IMR-90 (cell line): ENCODE results near the gene SNED1. TPM values are rescaled to one million over a fixed set of nuclear protein-coding genes. Genes with fewer than 3 reads are reported as not detected.

ENCODE experiments used
- ATAC-seq: fragments of 200-7000 bp; cut with Tn5 transposase; 2 replicates; pipeline ENCODE4 v1.9.1; 2020; ENCODE audit warnings: low read depth, mild to moderate bottlenecking, moderate library complexity
- BruUV-seq: library from RNA; stranded (reverse); fragments of 400-500 nt; replicated peaks from 2 replicates; lab custom pipeline; 2021; lab: Mats Ljungman, UMichigan
- CTCF ChIA-PET: fragments of 300-600 bp; formaldehyde crosslinking; extraction: SDS; loops from one replicate; lab custom pipeline; 2021; ENCODE audit warnings: antibody characterized with exemption; lab: Yijun Ruan, JAX
- POLR2A ChIA-PET: fragments of 300-600 bp; sonication (Branson Sonifier 250); formaldehyde crosslinking; loops from one replicate; lab custom pipeline; 2022; ENCODE audit warnings: antibody characterized with exemption; ENCODE audit not compliant: unreplicated experiment; lab: Charles Lee
- DNase-seq: peaks from one replicate; pipeline ENCODE4 v3.0.0; 2013
- H2AFZ ChIP-seq: replicated peaks from 2 replicates; pipeline ENCODE3; 2013; ENCODE audit warnings: low read length, mild to moderate bottlenecking; ENCODE audit not compliant: poor library complexity
- H2AK5ac ChIP-seq: 2 replicates; pipeline ENCODE4 v1.6.1; 2013; ENCODE audit warnings: low read depth, low read length, inconsistent platforms
- H2AK9ac ChIP-seq: replicated peaks from 2 replicates; pipeline ENCODE3; 2013; ENCODE audit warnings: mild to moderate bottlenecking, low read depth, low read length, moderate library complexity; ENCODE audit not compliant: poor library complexity
- H2BK120ac ChIP-seq: 2 replicates; pipeline ENCODE4 v1.6.1; 2013; ENCODE audit warnings: low read depth, low read length, inconsistent platforms
- H2BK15ac ChIP-seq: 3 replicates; pipeline ENCODE4 v1.6.1; 2013; ENCODE audit warnings: low read depth, low read length, inconsistent platforms
- H2BK20ac ChIP-seq: 2 replicates; pipeline ENCODE4 v1.6.1; 2013; ENCODE audit warnings: low read depth, mild to moderate bottlenecking, inconsistent platforms, low read length, moderate library complexity
- H2BK5ac ChIP-seq: 2 replicates; pipeline ENCODE4 v1.6.1; 2013; ENCODE audit warnings: mild to moderate bottlenecking, low read depth, low read length, inconsistent platforms; ENCODE audit not compliant: poor library complexity, severe bottlenecking
- H3K14ac ChIP-seq: replicated peaks from 2 replicates; pipeline ENCODE4 v1.6.1; 2013; ENCODE audit warnings: low read depth, low read length, inconsistent platforms
- H3K18ac ChIP-seq: 2 replicates; pipeline ENCODE4 v1.6.1; 2013; ENCODE audit warnings: low read depth, low read length, control low read depth
- H3K23ac ChIP-seq: 2 replicates; pipeline ENCODE4 v1.6.1; 2013; ENCODE audit warnings: low read depth, low read length, inconsistent platforms
- H3K27ac ChIP-seq: 2 replicates; pipeline ENCODE4 v1.5.1; 2013; ENCODE audit warnings: mild to moderate bottlenecking, control low read depth, low read length; ENCODE audit not compliant: insufficient read depth
- H3K27me3 ChIP-seq: 2 replicates; pipeline ENCODE4 v1.6.1; 2013; ENCODE audit warnings: low read length; ENCODE audit not compliant: control insufficient read depth, insufficient read depth
- H3K36me3 ChIP-seq: 2 replicates; pipeline ENCODE4 v1.6.1; 2013; ENCODE audit warnings: low read length, mixed read lengths; ENCODE audit not compliant: control insufficient read depth, insufficient read depth
- H3K4ac ChIP-seq: 2 replicates; pipeline ENCODE4 v1.6.1; 2013; ENCODE audit warnings: low read depth, low read length, inconsistent platforms
- H3K4me1 ChIP-seq: 2 replicates; pipeline ENCODE4 v1.6.1; 2013; ENCODE audit warnings: low read length, mixed read lengths; ENCODE audit not compliant: control insufficient read depth, insufficient read depth
- H3K4me2 ChIP-seq: 2 replicates; pipeline ENCODE4 v1.6.1; 2013; ENCODE audit warnings: low read depth, mild to moderate bottlenecking, control low read depth, low read length, moderate library complexity
- H3K4me3 ChIP-seq: 2 replicates; pipeline ENCODE4 v1.5.1; 2013; ENCODE audit warnings: low read depth, mild to moderate bottlenecking, control low read depth, low read length, moderate library complexity; ENCODE audit not compliant: insufficient read depth
- H3K56ac ChIP-seq: 2 replicates; pipeline ENCODE4 v1.6.1; 2013; ENCODE audit warnings: low read length, inconsistent platforms; ENCODE audit not compliant: insufficient read depth; ENCODE audit errors: extremely low read depth
- H3K79me1 ChIP-seq, 2 experiments: 2 replicates each; pipeline ENCODE4 v1.6.1; 2013; ENCODE audit warnings: low read length in 2 of 2, inconsistent platforms in 1 of 2, low read depth in 1 of 2
- H3K9ac ChIP-seq: 2 replicates; pipeline ENCODE4 v1.6.1; 2013; ENCODE audit warnings: low read depth, low read length, control low read depth
- H3K9me1 ChIP-seq: 2 replicates; pipeline ENCODE4 v1.6.1; 2013; ENCODE audit warnings: low read length, inconsistent platforms; ENCODE audit not compliant: insufficient read depth
- H3K9me3 ChIP-seq: 2 replicates; pipeline ENCODE4 v1.6.1; 2013; ENCODE audit warnings: low read length; ENCODE audit not compliant: control insufficient read depth, insufficient read depth
- H4K20me1 ChIP-seq: 2 replicates; pipeline ENCODE4 v1.6.1; 2013; ENCODE audit warnings: low read length, inconsistent platforms; ENCODE audit not compliant: insufficient read depth
- H4K5ac ChIP-seq: 2 replicates; pipeline ENCODE4 v1.6.1; 2013; ENCODE audit warnings: mild to moderate bottlenecking, low read depth, low read length, control low read depth
- H4K8ac ChIP-seq, 2 experiments: 2 replicates each; pipeline ENCODE4 v1.6.1; 2013; ENCODE audit warnings: low read depth in 2 of 2, low read length in 2 of 2, control low read depth in 1 of 2, inconsistent platforms in 1 of 2
- H4K91ac ChIP-seq: 2 replicates; pipeline ENCODE4 v1.6.1; 2013; ENCODE audit warnings: low read depth, low read length, inconsistent platforms; ENCODE audit not compliant: insufficient read depth
- CHD1 ChIP-seq: IDR thresholded peaks from 2 replicates; pipeline ENCODE4 v1.6.1; 2012; ENCODE audit warnings: low read depth, low read length, improper control_type of control experiment
- FOS ChIP-seq: fragments of 150-350 bp; IDR thresholded peaks from 2 replicates; pipeline ENCODE4 v1.6.1; 2016; ENCODE audit warnings: low read depth, low read length
- MAZ ChIP-seq: IDR thresholded peaks from 2 replicates; pipeline ENCODE4 v1.6.1; 2012; ENCODE audit warnings: low read depth, mild to moderate bottlenecking, low read length, improper control_type of control experiment, moderate library complexity, borderline replicate concordance
- POLR2A ChIP-seq: IDR thresholded peaks from 2 replicates; pipeline ENCODE4 v1.6.1; 2012; ENCODE audit warnings: mild to moderate bottlenecking, low read depth, low read length
- RAD21 ChIP-seq: IDR thresholded peaks from 2 replicates; pipeline ENCODE4 v1.6.1; 2012; ENCODE audit warnings: low read length, improper control_type of control experiment
- RCOR1 ChIP-seq: IDR thresholded peaks from 2 replicates; pipeline ENCODE4 v1.6.1; 2012; ENCODE audit warnings: mild to moderate bottlenecking, low read length, improper control_type of control experiment; ENCODE audit not compliant: insufficient replicate concordance
- RFX5 ChIP-seq: IDR thresholded peaks from 2 replicates; pipeline ENCODE4 v1.8.0; 2012; ENCODE audit warnings: low read depth, mild to moderate bottlenecking, low read length, moderate library complexity
- USF2 ChIP-seq: fragments of 150-350 bp; IDR thresholded peaks from 2 replicates; pipeline ENCODE4 v1.6.1; 2017; ENCODE audit warnings: mild to moderate bottlenecking, antibody characterized with exemption, low read length, low read depth
- WGBS, 2 experiments: methylation state at CpG; one replicate each; pipeline versions ENCODE4 v1.1.5 to v1.1.7; 2013; ENCODE audit warnings: missing lambda C conversion rate in 2 of 2; ENCODE audit not compliant: insufficient read length in 1 of 2; ENCODE audit errors: extremely low coverage in 2 of 2; 5-methylcytosine and 5-hydroxymethylcytosine counted together
- dilution Hi-C: fragments of 300-500 bp; cut with HindIII; formaldehyde crosslinking; loops from one replicate; pipeline ENCODE4 v1.14.3; 2018; ENCODE audit warnings: low sequenced_read_pairs; ENCODE audit not compliant: unreplicated experiment
- in situ Hi-C: fragments of 300-500 bp; cut with MboI; formaldehyde crosslinking; loops from 3 replicates; pipeline ENCODE4 v1.14.3; 2019; ENCODE audit warnings: low sequenced_read_pairs, inconsistent platforms, mixed read lengths
- intact Hi-C: fragments of 100-400 bp; cut with micrococcal nuclease; formaldehyde crosslinking; loops from 2 replicates; pipeline ENCODE4 v1.10.0; 2022
- polyA plus RNA-seq, 3 experiments: library from polyadenylated mRNA; depleted of rRNA; stranded (reverse); fragments of >200 nt; gene quantifications; 2 replicates each; pipeline ENCODE4 v1.2.3, GENCODE V29; 2012; ENCODE audit warnings: low replicate concordance in 1 of 3
- total RNA-seq: library from RNA; depleted of rRNA; stranded (reverse); fragments of >200 nt; gene quantifications from 2 replicates; pipeline ENCODE4 v1.2.3, GENCODE V29; 2012
- TF ChIP-seq, protein P1 (sequence below): fragments of 150-350 bp; IDR thresholded peaks from 2 replicates; pipeline ENCODE4 v1.6.1; 2016; ENCODE audit warnings: low read depth, mild to moderate bottlenecking, low read length, moderate library complexity, borderline replicate concordance

The SNED1 gene
- total and polyA plus RNA-seq, 2 of the 4 experiments (the other 2 are of a cell fraction): 1.1 to 3.4 TPM

GRCh38 chr2:241109210-241110088 lies 111.0 kb downstream of the SNED1 start:
- H3K4me2 ChIP-seq: no peak overlapping the region
- H3K23ac ChIP-seq: no peak overlapping the region
- ChIA-PET POLR2A (no interaction called here), CTCF (no interaction called here)
- WGBS, 2 experiments: 87% methylated on average over 7 of the region's 14 CpGs; no CpG with 5 or more reads in 1 of the 2 experiments
- no peak overlapping the region for H2AK9ac ChIP-seq
- no peak overlapping the region for H2BK15ac ChIP-seq
- H2AK5ac ChIP-seq: no peak overlapping the region
- no peak overlapping the region for H2AFZ ChIP-seq
- no peak overlapping the region for H3K18ac ChIP-seq
- no peaks in the 10 kb centered on the region for H3K27me3 ChIP-seq
- 0 out of 2 replicates have a peak, but pooled peaks cover 2% of the 10 kb centered on the region for H3K36me3 ChIP-seq
- no TSS peak for BruUV-seq
- no peaks in the 10 kb centered on the region for H3K4me1 ChIP-seq
- ATAC-seq (no peak), DNase-seq (no peak)
- H2BK120ac ChIP-seq: no peak overlapping the region
- H2BK20ac ChIP-seq: no peak overlapping the region
- H4K20me1 ChIP-seq: no peaks in the 10 kb centered on the region
- H3K4me3 ChIP-seq: no peak overlapping the region
- H3K79me1 ChIP-seq: no peaks in the 10 kb centered on the region
- H2BK5ac ChIP-seq: no peak overlapping the region
- dilution Hi-C loops: no loop called here
- H3K27ac ChIP-seq: no peak overlapping the region
- H3K14ac ChIP-seq: no peak overlapping the region
- no peak overlapping the region for H3K9ac ChIP-seq
- TF ChIP-seq POLR2A (no peak), RAD21 (no peak), MAZ (no peak), RFX5 (no peak), CHD1 (no peak), FOS (no peak), RCOR1 (no peak), USF2 (no peak)
- TF ChIP-seq, protein P1, sequence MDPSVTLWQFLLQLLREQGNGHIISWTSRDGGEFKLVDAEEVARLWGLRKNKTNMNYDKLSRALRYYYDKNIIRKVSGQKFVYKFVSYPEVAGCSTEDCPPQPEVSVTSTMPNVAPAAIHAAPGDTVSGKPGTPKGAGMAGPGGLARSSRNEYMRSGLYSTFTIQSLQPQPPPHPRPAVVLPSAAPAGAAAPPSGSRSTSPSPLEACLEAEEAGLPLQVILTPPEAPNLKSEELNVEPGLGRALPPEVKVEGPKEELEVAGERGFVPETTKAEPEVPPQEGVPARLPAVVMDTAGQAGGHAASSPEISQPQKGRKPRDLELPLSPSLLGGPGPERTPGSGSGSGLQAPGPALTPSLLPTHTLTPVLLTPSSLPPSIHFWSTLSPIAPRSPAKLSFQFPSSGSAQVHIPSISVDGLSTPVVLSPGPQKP: no peak
- no peak overlapping the region for H3K56ac ChIP-seq
- intact Hi-C loops: no loop called here
- H3K4ac ChIP-seq: no peak overlapping the region
- H4K91ac ChIP-seq: no peak overlapping the region
- peaks cover 4% of the 10 kb centered on the region; the same call in 1 of the 2 replicates for H3K9me1 ChIP-seq
- H3K9me3 ChIP-seq: no peaks in the 10 kb centered on the region
- no peak overlapping the region for H4K5ac ChIP-seq
- no peak overlapping the region for H4K8ac ChIP-seq
- in situ Hi-C loops: no loop called here
